K562 (cell line): ENCODE data around the gene BTBD16. TPM values are rescaled to one million over a fixed set of nuclear protein-coding genes. Genes with fewer than 3 reads are reported as not detected.

Experiments
- ATAC-seq: fragments of 200-7000 bp; cut with Tn5 transposase; 3 replicates; pipeline ENCODE4 v1.9.1; 2020; ENCODE audit warnings: moderate library complexity
- BruUV-seq: library from RNA; stranded (reverse); fragments of 400-500 nt; replicated peaks from 2 replicates; lab custom pipeline; 2021; lab: Mats Ljungman, UMichigan
- CTCF ChIA-PET: fragments of 300-600 bp; formaldehyde crosslinking; extraction: SDS; loops from one replicate; lab custom pipeline; 2021; ENCODE audit warnings: low intra/inter-chr PET ratio; lab: Yijun Ruan, JAX
- POLR2A ChIA-PET: fragments of 300-600, 350-650 bp; sonication (Branson Sonifier 250); formaldehyde crosslinking; extraction: SDS; loops from one replicate; lab custom pipeline; 2021; ENCODE audit warnings: antibody characterized with exemption, inconsistent platforms; lab: Yijun Ruan, JAX
- DNase-seq, 4 experiments: peaks; one replicate each; pipeline versions ENCODE4 v3.0.0 to v3.0.0-alpha.2; 2011 to 2018; ENCODE audit warnings: low spot score in 3 of 4, mixed read lengths in 3 of 4; ENCODE audit errors: extremely low read depth in 1 of 4
- FAIRE-seq: peaks from 2 replicates; lab custom pipeline; 2011; peaks lifted over from hg19 to GRCh38; lab: Jason Lieb, UNC
- H2AFZ ChIP-seq: 2 replicates; pipeline ENCODE4 v1.6.0; 2011; ENCODE audit warnings: low read depth, low read length, control low read depth, inconsistent platforms
- H3K27ac ChIP-seq: fragments of 200-600 bp; 3 replicates; pipeline ENCODE4 v1.8.0; 2011; ENCODE audit warnings: low read depth, mild to moderate bottlenecking, control low read depth, inconsistent platforms, low read length, moderate library complexity, mixed read lengths; ENCODE audit errors: extremely low read depth
- H3K27me3 ChIP-seq, 2 experiments: fragments of 300-600 bp in 1 of 2; 2 replicates in 1 of 2; 3 replicates in 1 of 2; pipeline versions ENCODE4 v1.6.0 to v1.8.0; 2011; ENCODE audit warnings: inconsistent platforms in 2 of 2, low read length in 2 of 2, mild to moderate bottlenecking in 1 of 2, mixed read lengths in 1 of 2, moderate library complexity in 1 of 2; ENCODE audit not compliant: control insufficient read depth in 2 of 2, insufficient read depth in 2 of 2
- H3K36me3 ChIP-seq: fragments of 300-600 bp; 3 replicates; pipeline ENCODE4 v1.8.0; 2011; ENCODE audit warnings: mild to moderate bottlenecking, low read length, inconsistent platforms; ENCODE audit not compliant: control insufficient read depth, insufficient read depth
- H3K4me1 ChIP-seq, 2 experiments: fragments of 200-600 bp in 1 of 2; replicated peaks in 1 of 2; 2 replicates in 1 of 2; 3 replicates in 1 of 2; pipeline versions ENCODE4 v1.5.1 to v1.8.0; 2011; ENCODE audit warnings: inconsistent platforms in 2 of 2, low read length in 2 of 2, mild to moderate bottlenecking in 1 of 2, mixed read lengths in 1 of 2, moderate library complexity in 1 of 2; ENCODE audit not compliant: control insufficient read depth in 2 of 2, insufficient read depth in 2 of 2
- H3K4me2 ChIP-seq: 2 replicates; pipeline ENCODE4 v1.6.1; 2011; ENCODE audit warnings: low read length, control low read depth, inconsistent platforms, mixed read lengths; ENCODE audit not compliant: insufficient read depth
- H3K4me3 ChIP-seq: fragments of 200-600 bp; sonication (generic), shearing (Covaris generic); 2 replicates; pipeline ENCODE4 v1.5.1; 2016; ENCODE audit warnings: control low read depth, inconsistent platforms
- H3K79me2 ChIP-seq: fragments of 200-600 bp; 3 replicates; pipeline ENCODE4 v1.8.0; 2011; ENCODE audit warnings: low read length, inconsistent platforms; ENCODE audit not compliant: control insufficient read depth, insufficient read depth
- H3K9ac ChIP-seq, 2 experiments: 2 replicates each; pipeline versions ENCODE4 v1.6.0 to v1.6.1; 2011; ENCODE audit warnings: low read depth in 2 of 2, low read length in 2 of 2, control low read depth in 1 of 2, inconsistent platforms in 1 of 2, mild to moderate bottlenecking in 1 of 2, mixed read lengths in 1 of 2; ENCODE audit not compliant: insufficient read depth in 1 of 2
- H3K9me1 ChIP-seq: one replicate; pipeline ENCODE4 v1.6.0; 2011; ENCODE audit warnings: inconsistent platforms, mild to moderate bottlenecking, low read length, moderate library complexity; ENCODE audit not compliant: control insufficient read depth, insufficient read depth
- H3K9me3 ChIP-seq: replicated peaks from 2 replicates; pipeline ENCODE4 v1.5.1; 2011; ENCODE audit warnings: low read depth, low read length, inconsistent platforms; ENCODE audit not compliant: control insufficient read depth, insufficient read depth
- H4K20me1 ChIP-seq: replicated peaks from 2 replicates; pipeline ENCODE4 v1.6.1; 2011; ENCODE audit warnings: low read length, inconsistent platforms, mixed read lengths; ENCODE audit not compliant: control insufficient read depth, insufficient read depth
- ARID2 ChIP-seq: fragments of 450-650 bp; IDR thresholded peaks from 2 replicates; pipeline ENCODE4 v1.6.1; 2017; ENCODE audit warnings: antibody characterized with exemption, mild to moderate bottlenecking
- CBX5 ChIP-seq: IDR thresholded peaks from 2 replicates; pipeline ENCODE4 v1.6.1; 2014; ENCODE audit warnings: low read depth, borderline replicate concordance
- CLOCK ChIP-seq: fragments of 250-450 bp; sonication (Bioruptor Pico); IDR thresholded peaks from 2 replicates; pipeline ENCODE4 v1.4.0; 2020; ENCODE audit warnings: mild to moderate bottlenecking, moderate library complexity, borderline replicate concordance
- GABPB1 ChIP-seq: sonication (generic); formaldehyde crosslinking; IDR thresholded peaks from 2 replicates; pipeline ENCODE4 v1.8.0; 2022; ENCODE audit warnings: mild to moderate bottlenecking, missing genetic modification reagents
- GABPB2 ChIP-seq: fragments of 250-450 bp; sonication (Bioruptor Pico); conservative IDR thresholded peaks from 2 replicates; pipeline ENCODE4 v1.5.1; 2021; ENCODE audit warnings: mild to moderate bottlenecking
- HOXB6 ChIP-seq: fragments of 250-450 bp; sonication (Bioruptor Pico); IDR thresholded peaks from 2 replicates; pipeline ENCODE4 v1.5.1; 2022; ENCODE audit warnings: mild to moderate bottlenecking, borderline replicate concordance
- MAFG ChIP-seq: fragments of 450-650 bp; conservative IDR thresholded peaks from 2 replicates; pipeline ENCODE4 v1.6.1; 2016; ENCODE audit warnings: missing genetic modification characterization, missing compliant biosample characterization
- MYC ChIP-seq, 2 experiments: fragments of 250-450 bp in 1 of 2; sonication (Bioruptor Pico) in 1 of 2; IDR thresholded peaks; 2 replicates each; pipeline versions ENCODE4 v1.5.1 to v1.6.1; 2012 to 2021; ENCODE audit warnings: low read depth in 2 of 2, borderline replicate concordance in 1 of 2, improper control_type of control experiment in 1 of 2, low read length in 1 of 2, mild to moderate bottlenecking in 1 of 2, moderate library complexity in 1 of 2
- PRPF4 ChIP-seq: fragments of 200-400 bp; formaldehyde crosslinking; IDR thresholded peaks from one replicate; pipeline ENCODE4 v1.6.1; 2017; ENCODE audit warnings: low read length, low read depth, mild to moderate bottlenecking; ENCODE audit not compliant: insufficient read depth, poor library complexity, severe bottlenecking
- SIN3A ChIP-seq, 2 experiments: fragments of 150-350 bp in 1 of 2; IDR thresholded peaks; 2 replicates each; pipeline ENCODE4 v1.6.1; 2011 to 2016; ENCODE audit warnings: borderline replicate concordance in 2 of 2, low read depth in 2 of 2, low read length in 2 of 2, mild to moderate bottlenecking in 2 of 2, moderate library complexity in 2 of 2; ENCODE audit not compliant: control insufficient read depth in 1 of 2
- SLC30A9 ChIP-seq: fragments of 250-450 bp; sonication (Bioruptor Pico); IDR thresholded peaks from 2 replicates; pipeline ENCODE4 v1.8.0; 2022; ENCODE audit warnings: mild to moderate bottlenecking, moderate library complexity
- SUPT5H ChIP-seq: fragments of 450-650 bp; IDR thresholded peaks from 2 replicates; pipeline ENCODE4 v1.6.1; 2016
- TFAM ChIP-seq: fragments of 250-450 bp; sonication (Bioruptor Pico); conservative IDR thresholded peaks from 2 replicates; pipeline ENCODE4 v1.5.0; 2021; ENCODE audit warnings: mild to moderate bottlenecking, moderate library complexity
- ZNF707 ChIP-seq: fragments of 250-450 bp; sonication (Bioruptor Pico); conservative IDR thresholded peaks from 2 replicates; pipeline ENCODE4 v1.8.0; 2022; ENCODE audit warnings: inconsistent platforms, mild to moderate bottlenecking, moderate library complexity
- WGBS: fragments of 100-300 bp; shearing (Covaris generic); methylation state at CpG from one replicate; pipeline ENCODE4 v1.1.6; 2016; ENCODE audit warnings: low coverage, mixed read lengths; ENCODE audit not compliant: insufficient coverage; ENCODE audit errors: missing lambda C conversion rate; 5-methylcytosine and 5-hydroxymethylcytosine counted together
- in situ Hi-C: fragments of 300-500 bp; cut with MboI; formaldehyde crosslinking; loops from 4 replicates; pipeline ENCODE4 v1.15.0; 2018; ENCODE audit warnings: inconsistent platforms, mixed read lengths
- intact Hi-C: fragments of 100-400 bp; cut with micrococcal nuclease; formaldehyde crosslinking; loops from 2 replicates; pipeline ENCODE4 v1.14.2; 2022
- polyA plus RNA-seq, 8 experiments: library from polyadenylated mRNA; depleted of rRNA in 4 of 8; stranded (reverse) in 5 of 8; unstranded in 3 of 8; fragments of >200 nt; fragmentation: Nextera tagmentation in 2 of 8; fragmentation: Illumina TruSeq in 1 of 8; extraction: Ambion mirVana in 2 of 8; extraction: Trizol in 1 of 8; gene quantifications; 2 replicates each; pipeline versions ENCODE4 v1.2.1 to v1.2.3, GENCODE V29; 2011 to 2014; ENCODE audit warnings: inconsistent platforms in 1 of 8, missing spikeins in 1 of 8
- total RNA-seq, 7 experiments: library from RNA; depleted of rRNA in 6 of 7; stranded (reverse); fragments of >200 nt in 6 of 7; fragmentation: Illumina TruSeq in 2 of 7; extraction: Trizol in 2 of 7; gene quantifications; 2 replicates each; pipeline versions ENCODE4 v1.2.1 to v1.2.3, GENCODE V29; 2011 to 2021; ENCODE audit warnings: low replicate concordance in 1 of 7
- TF ChIP-seq, protein P1 (sequence below): fragments of 250-450 bp; sonication (Bioruptor Pico); IDR thresholded peaks from 2 replicates; pipeline ENCODE4 v1.4.0; 2020; ENCODE audit warnings: mild to moderate bottlenecking
- TF ChIP-seq, protein P2 (sequence below): sonication (generic); formaldehyde crosslinking; IDR thresholded peaks from 2 replicates; pipeline ENCODE4 v1.8.0; 2022; ENCODE audit warnings: missing genetic modification reagents, mild to moderate bottlenecking, moderate library complexity, borderline replicate concordance
- TF ChIP-seq, protein P3 (sequence below): IDR thresholded peaks from 2 replicates; pipeline ENCODE4 v1.6.1; 2014; ENCODE audit warnings: antibody characterized with exemption

BTBD16 gene
- total and polyA plus RNA-seq, 9 of the 15 experiments (the other 6 are each of a cell fraction or from before 2014, with no cell fraction given): 0.11 TPM; not detected in 8

- Histone ChIP-seq H3K27ac (no peak overlapping the region), H3K9me1 (no peaks in the 10 kb centered on the region), H3K9me3 (no peaks in the 10 kb centered on the region), H3K4me1 (no peaks in the 10 kb centered on the region), H3K27me3 (no peaks in the 10 kb centered on the region; a peak in 1 of 5 replicates), H3K4me3 (no peak overlapping the region), H2AFZ (no peak overlapping the region), H3K4me2 (no peak overlapping the region), H3K9ac (no peak overlapping the region), H3K79me2 (no peaks in the 10 kb centered on the region), H3K36me3 (no peaks in the 10 kb centered on the region), H4K20me1 (no peaks in the 10 kb centered on the region)
- FAIRE-seq (no peak), DNase-seq (no peak), ATAC-seq (no peak)
- BruUV-seq: no TSS peak
- intact Hi-C loops (loop anchor here (5.0 kb wide), 1 partner anchor 272 kb away; no protein-coding TSS in a partner anchor), in situ Hi-C loops (no loop called here)
- 0% methylated on average over 4 of the region's 4 CpGs for WGBS
- ChIA-PET POLR2A (no interaction called here), CTCF (no interaction called here)
- TF ChIP-seq GABPB1 (CRISPR knock-in tag) (no peak), SIN3A (IDR thresholded peaks at IDR 0.05; ENCODE audit: borderline replicate concordance in 2 of 2, control insufficient read depth in 1 of 2, low read depth in 2 of 2, low read length in 2 of 2) (no peak), CLOCK (no peak), SLC30A9 (no peak), TFAM (CRISPR knock-in tag) (no peak), ARID2 (no peak), ZNF707 (CRISPR knock-in tag) (no peak), PRPF4 (no peak), CBX5 (no peak), HOXB6 (CRISPR knock-in tag) (no peak), SUPT5H (no peak), GABPB2 (CRISPR knock-in tag) (no peak), MYC (IDR thresholded peaks at IDR 0.05; ENCODE audit: low read depth, low read length) (no peak), MYC (CRISPR knock-in tag; IDR thresholded peaks at IDR 0.05; ENCODE audit: borderline replicate concordance, low read depth) (no peak), MAFG (tag) (no peak)
- TF ChIP-seq, protein P1, sequence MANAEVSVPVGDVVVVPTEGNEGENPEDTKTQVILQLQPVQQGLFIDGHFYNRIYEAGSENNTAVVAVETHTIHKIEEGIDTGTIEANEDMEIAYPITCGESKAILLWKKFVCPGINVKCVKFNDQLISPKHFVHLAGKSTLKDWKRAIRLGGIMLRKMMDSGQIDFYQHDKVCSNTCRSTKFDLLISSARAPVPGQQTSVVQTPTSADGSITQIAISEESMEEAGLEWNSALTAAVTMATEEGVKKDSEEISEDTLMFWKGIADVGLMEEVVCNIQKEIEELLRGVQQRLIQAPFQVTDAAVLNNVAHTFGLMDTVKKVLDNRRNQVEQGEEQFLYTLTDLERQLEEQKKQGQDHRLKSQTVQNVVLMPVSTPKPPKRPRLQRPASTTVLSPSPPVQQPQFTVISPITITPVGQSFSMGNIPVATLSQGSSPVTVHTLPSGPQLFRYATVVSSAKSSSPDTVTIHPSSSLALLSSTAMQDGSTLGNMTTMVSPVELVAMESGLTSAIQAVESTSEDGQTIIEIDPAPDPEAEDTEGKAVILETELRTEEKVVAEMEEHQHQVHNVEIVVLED (CRISPR knock-in tag): no peak
- TF ChIP-seq, protein P2, sequence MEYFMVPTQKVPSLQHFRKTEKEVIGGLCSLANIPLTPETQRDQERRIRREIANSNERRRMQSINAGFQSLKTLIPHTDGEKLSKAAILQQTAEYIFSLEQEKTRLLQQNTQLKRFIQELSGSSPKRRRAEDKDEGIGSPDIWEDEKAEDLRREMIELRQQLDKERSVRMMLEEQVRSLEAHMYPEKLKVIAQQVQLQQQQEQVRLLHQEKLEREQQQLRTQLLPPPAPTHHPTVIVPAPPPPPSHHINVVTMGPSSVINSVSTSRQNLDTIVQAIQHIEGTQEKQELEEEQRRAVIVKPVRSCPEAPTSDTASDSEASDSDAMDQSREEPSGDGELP (CRISPR knock-in tag): no peak
- TF ChIP-seq, protein P3, sequence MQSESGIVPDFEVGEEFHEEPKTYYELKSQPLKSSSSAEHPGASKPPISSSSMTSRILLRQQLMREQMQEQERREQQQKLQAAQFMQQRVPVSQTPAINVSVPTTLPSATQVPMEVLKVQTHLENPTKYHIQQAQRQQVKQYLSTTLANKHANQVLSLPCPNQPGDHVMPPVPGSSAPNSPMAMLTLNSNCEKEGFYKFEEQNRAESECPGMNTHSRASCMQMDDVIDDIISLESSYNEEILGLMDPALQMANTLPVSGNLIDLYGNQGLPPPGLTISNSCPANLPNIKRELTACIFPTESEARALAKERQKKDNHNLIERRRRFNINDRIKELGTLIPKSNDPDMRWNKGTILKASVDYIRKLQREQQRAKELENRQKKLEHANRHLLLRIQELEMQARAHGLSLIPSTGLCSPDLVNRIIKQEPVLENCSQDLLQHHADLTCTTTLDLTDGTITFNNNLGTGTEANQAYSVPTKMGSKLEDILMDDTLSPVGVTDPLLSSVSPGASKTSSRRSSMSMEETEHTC: no peak
These were observed 24.3 kb downstream of the BTBD16 start for GRCh38 chr10:122295451-122295809.
